Activated CD4-positive, CD25-positive, alpha-beta regulatory T cell (primary cell): Measurements from ENCODE around the gene APAF1.
A peak's percentile ranks its signal among the peaks of the same experiment; 100 is the strongest.

Experiments used
- DNase-seq, 4 experiments: peaks; one replicate each; lab custom pipeline; 2025; lab: John Stamatoyannopoulos, UW

APAF1 gene

DNA sequence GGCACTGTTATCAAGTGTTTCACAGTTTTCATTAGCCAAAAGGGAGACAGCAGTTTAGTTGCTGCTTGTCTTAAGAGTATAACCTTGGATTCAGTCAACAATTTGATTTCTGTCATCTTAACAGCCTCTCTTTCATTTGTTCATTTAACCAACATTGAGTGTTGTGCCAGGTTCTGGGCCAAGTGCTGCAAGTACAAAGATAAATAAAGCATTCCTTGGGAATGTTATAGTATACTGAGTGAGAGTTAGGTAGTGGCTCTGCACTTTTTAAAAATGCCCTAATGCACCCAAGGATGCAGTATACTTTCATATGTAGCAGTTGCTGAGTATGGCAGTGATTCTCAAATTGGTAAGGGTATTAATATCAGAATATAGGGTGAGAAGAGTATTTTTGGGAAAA is 15.4 kb downstream of the APAF1 start:
- no peak for DNase-seq

DNA sequence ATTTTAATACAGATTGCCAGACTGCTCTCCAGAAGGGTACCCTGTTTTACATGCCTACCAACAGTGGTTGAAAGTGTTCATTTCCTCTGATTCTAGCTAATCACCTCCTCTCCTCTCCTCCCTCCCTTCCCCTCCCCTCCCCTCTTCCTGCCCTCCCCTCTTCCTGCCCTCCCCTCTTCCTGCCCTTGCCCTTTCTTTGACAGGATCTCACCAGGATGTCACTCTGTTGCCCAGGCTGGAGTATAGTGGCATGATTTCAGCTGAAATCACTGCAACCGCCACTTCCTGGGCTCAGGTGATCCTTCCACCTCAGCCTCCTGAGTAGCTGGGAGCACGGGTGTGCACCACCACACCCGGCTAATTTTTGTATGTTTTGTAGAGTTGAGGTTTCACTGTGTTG is 24.7 kb downstream of the APAF1 start:
- DNase-seq: no peak

DNA sequence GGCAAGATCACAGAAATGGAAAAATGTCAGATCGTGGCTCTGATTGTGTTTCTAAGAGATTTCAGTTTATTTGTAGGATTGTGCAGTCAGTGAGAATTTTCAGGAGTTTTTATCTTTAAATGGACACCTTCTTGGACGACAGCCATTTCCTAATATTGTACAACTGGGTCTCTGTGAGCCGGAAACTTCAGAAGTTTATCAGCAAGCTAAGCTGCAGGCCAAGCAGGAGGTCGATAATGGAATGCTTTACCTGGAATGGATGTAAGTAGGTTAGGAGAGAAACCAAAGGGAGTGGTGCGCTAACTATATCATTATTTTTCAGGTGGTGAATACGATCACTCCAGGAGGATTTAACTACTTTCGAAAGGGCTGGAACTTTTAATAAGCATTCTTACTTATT is 26.4 kb downstream of the APAF1 start:
- DNase-seq: no peak

GRCh38 chr12:98674841-98675240 is 29.8 kb downstream of the APAF1 start:
- DNase-seq: no peak

- no peak for DNase-seq
Measured at GRCh38 chr12:98678236-98678945, 33.3 kb downstream of the APAF1 start.

DNA sequence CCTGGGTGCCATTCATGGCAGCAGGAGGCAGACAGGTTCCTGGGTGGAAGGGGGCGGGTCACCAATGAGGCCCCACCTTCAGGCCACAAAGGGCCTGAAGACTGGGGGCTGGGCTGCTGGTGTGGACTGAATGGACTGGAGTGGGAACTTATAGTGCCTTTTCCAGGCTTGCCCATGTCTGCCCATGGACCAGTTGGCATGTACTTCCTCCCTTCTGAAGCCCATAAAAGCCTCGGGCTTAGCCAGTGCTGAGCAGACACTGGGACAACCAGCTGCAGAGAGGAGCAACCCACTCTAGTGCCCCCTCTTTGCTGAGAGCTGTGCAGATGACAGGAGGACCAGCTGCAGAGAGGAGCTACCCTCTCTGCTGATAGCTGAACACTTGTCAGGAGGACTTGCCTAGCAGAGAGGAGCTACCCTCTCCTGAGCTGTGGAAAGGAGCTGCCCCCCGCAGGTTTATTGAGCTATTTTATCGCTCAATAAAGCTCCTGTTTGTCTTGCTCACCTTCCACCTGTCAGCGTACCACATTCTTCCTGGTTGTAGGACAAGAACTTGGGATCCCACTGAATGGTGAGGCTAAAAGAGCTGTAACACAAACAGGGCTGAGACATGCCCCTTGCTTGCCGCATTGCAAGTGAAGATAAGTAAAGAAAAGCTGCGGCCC is 34.0 kb downstream of the APAF1 start:
- no peak for DNase-seq

GRCh38 chr12:98679611-98680005 is 34.5 kb downstream of the APAF1 start:
- DNase-seq: no peak

DNA sequence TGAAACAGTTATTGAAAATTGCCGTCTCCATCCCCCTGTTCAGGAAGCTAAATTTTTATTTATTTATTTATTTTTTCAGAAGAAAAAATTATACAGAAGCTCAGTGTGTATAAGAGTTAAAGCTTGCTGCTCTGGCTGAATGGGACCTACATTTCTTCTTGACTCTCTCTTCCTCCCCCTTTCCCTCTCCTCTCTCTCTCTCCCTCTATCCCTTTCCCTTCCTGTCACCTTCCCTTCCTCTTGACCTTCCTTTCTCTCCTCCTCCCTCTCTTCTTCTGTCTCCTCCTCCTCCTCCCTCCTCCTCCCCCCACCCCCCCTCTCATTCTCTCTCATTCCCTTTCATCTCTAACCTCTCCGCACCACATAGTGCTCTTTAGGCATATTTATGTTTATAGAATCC is 39.1 kb downstream of the APAF1 start:
- no peak for DNase-seq

DNA sequence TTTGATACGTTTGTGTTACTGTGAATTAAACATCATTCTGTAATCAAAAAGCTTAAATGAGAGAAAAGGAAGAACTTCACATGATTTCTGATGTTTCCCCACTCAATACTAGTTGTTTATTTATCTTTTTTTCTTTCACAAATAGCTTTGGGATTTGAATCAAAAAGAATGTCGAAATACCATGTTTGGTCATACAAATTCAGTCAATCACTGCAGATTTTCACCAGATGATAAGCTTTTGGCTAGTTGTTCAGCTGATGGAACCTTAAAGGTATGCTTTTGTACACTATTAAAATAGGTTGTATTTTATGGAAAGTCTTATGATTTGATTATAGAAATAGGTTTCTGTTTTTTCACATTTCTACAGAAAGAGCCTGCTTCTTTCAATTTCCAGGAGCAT is 41.5 kb downstream of the APAF1 start:
- DNase-seq: no peak

- no peak for DNase-seq
Measured at GRCh38 chr12:98691351-98691750, 46.3 kb downstream of the APAF1 start.

GRCh38 chr12:98696036-98696646 is 51.1 kb downstream of the APAF1 start:
- DNase-seq: no peak

- no peak for DNase-seq
Measured at GRCh38 chr12:98697209-98697608, 52.1 kb downstream of the APAF1 start.

GRCh38 chr12:98698603-98699463 is 53.7 kb downstream of the APAF1 start:
- peak in 1 of 4 experiments; percentile 1 for DNase-seq

GRCh38 chr12:98699586-98699985 is 54.5 kb downstream of the APAF1 start:
- DNase-seq: no peak

DNA sequence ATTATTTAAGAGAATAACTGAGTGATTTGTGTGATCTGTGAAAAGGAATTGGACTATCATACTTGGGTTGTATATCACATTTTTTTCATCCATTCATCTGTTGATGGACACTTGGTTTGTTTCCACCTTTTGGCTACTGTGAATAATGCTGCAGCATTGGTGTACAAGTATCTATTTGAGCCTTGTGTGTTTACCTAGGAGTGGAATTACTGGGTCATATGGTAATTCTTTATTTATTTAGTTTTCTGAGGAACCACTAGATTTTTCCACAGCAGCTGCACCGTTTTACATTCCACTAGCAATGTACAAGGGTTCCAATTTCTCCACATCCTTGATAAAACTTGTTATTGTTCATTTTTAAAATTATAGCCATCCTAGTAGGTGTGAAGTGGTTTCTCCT is 56.1 kb downstream of the APAF1 start:
- DNase-seq: no peak

DNA sequence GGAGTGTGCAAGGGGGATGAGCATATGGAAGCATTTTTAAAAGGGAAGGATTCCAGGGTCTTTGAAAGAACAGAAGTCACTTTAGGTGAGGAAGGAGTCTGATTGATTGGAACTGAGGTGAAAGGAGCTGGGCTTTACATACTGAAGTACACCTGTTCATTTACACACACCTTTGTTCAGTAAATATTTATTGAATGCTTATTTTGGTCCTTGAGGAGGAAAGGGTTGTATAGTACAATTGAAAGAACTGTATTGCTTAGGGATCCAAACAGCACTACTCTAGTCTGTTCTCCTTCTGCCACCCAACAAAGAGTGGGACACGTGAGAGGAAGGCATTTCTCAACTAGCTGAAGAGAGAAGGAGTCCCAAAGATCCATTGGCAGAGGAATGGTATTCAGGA is 63.9 kb downstream of the APAF1 start:
- no peak for DNase-seq

DNA sequence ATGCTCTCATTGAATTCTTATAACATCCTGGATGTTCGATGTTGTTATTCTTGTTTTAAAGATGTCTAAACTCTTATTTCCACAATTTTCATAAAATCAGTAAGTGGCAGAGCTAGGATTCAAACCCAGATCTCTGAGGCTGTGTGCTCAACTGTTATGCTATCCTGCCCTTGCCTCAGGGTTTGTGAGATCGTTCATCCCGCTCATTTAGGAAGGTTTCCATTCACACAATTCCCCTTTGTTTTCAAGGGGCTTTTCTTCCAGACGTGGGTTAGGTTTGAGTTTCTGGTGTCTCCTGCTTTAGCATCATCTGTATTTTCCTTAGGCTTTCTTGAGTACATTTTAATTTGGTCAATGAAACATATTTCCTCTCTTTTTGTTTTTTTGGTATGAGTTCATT is 69.3 kb downstream of the APAF1 start:
- no peak for DNase-seq

DNA sequence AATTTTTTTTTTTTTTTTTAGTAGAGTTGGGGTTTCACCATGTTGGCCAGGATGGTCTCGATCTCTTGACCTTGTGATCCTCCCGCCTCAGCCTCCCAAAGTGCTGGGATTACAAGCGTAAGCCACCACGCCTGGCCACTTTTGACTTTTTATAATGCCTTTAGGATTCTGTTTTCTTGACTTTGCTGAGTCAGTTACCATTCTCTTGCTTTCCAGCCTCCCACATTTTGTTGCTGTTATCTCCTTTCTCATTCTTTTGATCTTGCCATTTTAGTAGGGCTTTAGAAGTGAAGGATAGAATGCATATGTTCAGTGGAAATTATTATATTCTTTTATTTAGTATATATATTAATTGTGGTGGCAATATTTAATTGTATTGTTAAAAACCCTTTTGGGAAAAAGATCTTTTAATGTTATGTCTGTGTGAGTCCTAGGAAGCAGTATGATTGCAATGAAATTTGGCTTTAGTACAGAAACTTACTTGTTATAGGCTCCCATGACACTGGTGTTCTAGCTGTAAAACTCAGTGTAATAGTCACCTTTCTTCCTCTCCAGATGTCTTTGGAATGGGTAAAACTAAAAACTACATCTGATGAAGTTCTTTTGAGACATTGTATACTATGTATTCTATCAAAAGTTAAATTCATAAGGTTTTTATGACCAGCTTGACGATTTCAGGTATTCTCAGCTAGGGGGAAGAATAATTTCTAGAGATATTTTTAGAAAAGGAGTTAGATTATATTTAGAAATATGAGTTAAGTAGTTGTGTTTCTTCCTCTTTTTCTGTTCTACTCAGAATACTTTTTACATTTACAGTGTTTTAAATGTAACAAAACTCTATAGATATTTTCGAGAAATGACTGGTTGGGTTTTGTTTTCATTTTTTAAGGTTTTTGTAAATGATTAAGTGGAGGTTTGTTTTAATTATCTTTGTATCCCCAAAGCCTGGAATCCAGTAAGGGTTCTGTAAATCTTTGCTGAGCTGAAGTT is 74.7 kb downstream of the APAF1 start:
- DNase-seq: no peak

- DNase-seq: no peak
Measured at GRCh38 chr12:98721204-98721702, 76.2 kb downstream of the APAF1 start.

GRCh38 chr12:98724384-98725155 is 79.5 kb downstream of the APAF1 start:
- DNase-seq: no peak
